Right hindlimb (tissue), 1 donor: ENCODE measurements around the gene AK1.
A peak's percentile ranks its signal among the peaks of the same experiment; 100 is the strongest.
"Not testable (repeated sequence)": the region's sequence is repeated elsewhere in the genome, so short reads cannot be mapped to it uniquely, and the experiment has no call there.

Source experiments
- DNase-seq: peaks from one replicate; pipeline ENCODE4 v3.0.0-alpha.2; 2018

Gene AK1

GRCh38 chr9:127845619-127846018, 31.9 kb downstream of the AK1 start:
- DNase-seq: not testable (repeated sequence)

- no peak for DNase-seq
Measured at GRCh38 chr9:127844821-127845359, 32.6 kb downstream of the AK1 start.

- no peak for DNase-seq
Measured at GRCh38 chr9:127841087-127841835, 36.2 kb downstream of the AK1 start.

GRCh38 chr9:127838375-127839078, 38.9 kb downstream of the AK1 start:
- DNase-seq: peak; percentile 70

GRCh38 chr9:127837346-127837745, 40.1 kb downstream of the AK1 start:
- no peak for DNase-seq

GRCh38 chr9:127836561-127836960, 40.9 kb downstream of the AK1 start:
- DNase-seq: not testable (repeated sequence)

- DNase-seq: peak; percentile 74
Measured at GRCh38 chr9:127835991-127836516, 41.4 kb downstream of the AK1 start.

- no peak for DNase-seq
Measured at GRCh38 chr9:127833555-127833954, 43.9 kb downstream of the AK1 start.

- DNase-seq: no peak
Measured at GRCh38 chr9:127832248-127832647, 45.2 kb downstream of the AK1 start.

- no peak for DNase-seq
Measured at GRCh38 chr9:127829205-127829906, 48.1 kb downstream of the AK1 start.

- peak; percentile 89 for DNase-seq
Measured at GRCh38 chr9:127828262-127829031, 49.0 kb downstream of the AK1 start.

- no peak for DNase-seq
Measured at GRCh38 chr9:127826253-127826913, 51.1 kb downstream of the AK1 start.

- no peak for DNase-seq
Measured at GRCh38 chr9:127825319-127826051, 52.0 kb downstream of the AK1 start.

GRCh38 chr9:127822108-127822507, 55.4 kb downstream of the AK1 start:
- DNase-seq: no peak

GRCh38 chr9:127818574-127818973, 58.9 kb downstream of the AK1 start:
- no peak for DNase-seq

- DNase-seq: peak; percentile 78
Measured at GRCh38 chr9:127817881-127818434, 59.5 kb downstream of the AK1 start.

- no peak for DNase-seq
Measured at GRCh38 chr9:127816728-127817127, 60.7 kb downstream of the AK1 start.
